ACHN (cell line): ENCODE results near the gene SUPT6H.
"Not testable (repeated sequence)": the region's sequence is repeated elsewhere in the genome, so short reads cannot be mapped to it uniquely, and the experiment has no call there.

Experiments used
- DNase-seq: peaks from one replicate; pipeline ENCODE4 v3.0.0-alpha.2; 2015
- in situ Hi-C: cut with HindIII; loops from 2 replicates; pipeline ENCODE4 v1.10.0; 2017; ENCODE audit warnings: low sequenced_read_pairs, low pct_ligation_motif_present, low pct_unique_long_range_greater_than_20kb

SUPT6H gene

GRCh38 chr17:28711723-28712031 lies 49.7 kb downstream of the SUPT6H start, which contains the start of gene PROCA1:
Gene PROCA1 (minus strand): TSS chr17:28711888. CDS start chr17:28711660, 228 bp downstream.
- in situ Hi-C loops = no loop called here
- DNase-seq = no peak

DNA sequence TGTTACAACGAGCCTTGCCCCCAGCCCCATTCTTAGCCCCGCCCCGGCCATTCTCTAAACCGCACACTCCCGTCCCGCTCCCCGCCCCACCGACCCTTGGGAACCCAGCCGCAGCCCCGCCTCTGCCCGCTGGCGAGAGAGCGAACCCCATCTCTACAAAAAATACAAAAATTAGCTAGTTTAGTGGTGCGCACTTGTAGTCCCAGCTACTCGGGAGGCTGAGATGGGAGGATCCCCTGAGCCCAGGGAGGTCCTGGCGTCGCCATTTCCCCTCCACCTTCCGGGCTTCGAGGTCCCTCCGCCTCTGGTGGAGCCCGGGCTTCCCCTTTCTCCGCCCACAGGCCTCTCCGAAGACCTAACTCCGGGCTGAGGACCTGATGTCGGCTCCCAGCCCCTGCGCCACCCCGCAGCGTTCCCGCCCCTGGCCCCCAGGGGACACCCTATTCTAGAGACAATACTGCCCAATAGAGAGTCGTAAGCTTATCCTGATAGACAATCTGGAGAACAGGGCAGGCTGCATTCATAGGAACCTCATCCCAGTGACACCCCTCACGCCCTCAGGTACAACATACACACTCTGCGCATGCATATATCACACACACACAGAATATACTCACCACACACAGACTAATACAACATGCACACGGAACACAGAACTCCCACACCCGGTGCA lies 50.2 kb downstream of the SUPT6H start:
- DNase-seq = no peak

DNA sequence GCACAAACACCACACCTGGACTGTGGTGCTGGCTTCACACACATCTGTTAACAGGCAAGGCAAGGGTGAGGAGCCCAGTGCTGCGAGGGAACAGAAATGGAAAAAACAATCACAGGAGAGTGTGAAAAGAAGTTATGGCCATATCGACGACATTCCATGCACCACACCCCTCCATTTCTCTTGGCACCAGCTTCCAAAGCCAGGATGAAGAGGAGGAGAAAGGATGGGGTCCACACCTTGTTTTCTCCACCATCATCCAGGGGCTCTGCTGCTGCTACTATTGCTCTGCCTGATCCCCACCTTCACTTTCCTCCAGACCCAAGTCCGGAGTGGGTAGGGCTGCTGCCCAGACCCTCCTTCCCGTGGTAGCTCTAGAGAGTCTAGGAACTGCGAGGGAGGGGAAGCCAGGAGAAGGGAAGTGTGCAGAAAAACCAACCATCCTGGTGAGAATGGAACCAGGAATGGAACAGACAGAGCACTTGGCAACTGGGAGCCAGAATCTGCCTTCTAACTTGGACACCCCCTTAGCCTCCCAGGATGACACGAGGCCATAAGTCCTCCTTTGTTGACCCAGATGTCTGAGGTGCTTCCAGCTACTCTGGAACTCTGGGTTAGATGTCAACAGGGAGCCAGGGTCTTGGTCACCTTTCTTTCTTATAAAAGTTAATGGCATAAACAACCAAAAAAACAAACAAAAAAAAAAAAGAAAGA lies 50.9 kb downstream of the SUPT6H start:
- no peak for DNase-seq

More for the DNA sequence above, 50.2 kb downstream of the SUPT6H start:
- in situ Hi-C loops = no loop called here

GRCh38 chr17:28714281-28714680 lies 52.3 kb downstream of the SUPT6H start:
- no peak for DNase-seq
- in situ Hi-C loops = no loop called here

More for the DNA sequence above, 50.9 kb downstream of the SUPT6H start:
- in situ Hi-C loops = no loop called here

DNA sequence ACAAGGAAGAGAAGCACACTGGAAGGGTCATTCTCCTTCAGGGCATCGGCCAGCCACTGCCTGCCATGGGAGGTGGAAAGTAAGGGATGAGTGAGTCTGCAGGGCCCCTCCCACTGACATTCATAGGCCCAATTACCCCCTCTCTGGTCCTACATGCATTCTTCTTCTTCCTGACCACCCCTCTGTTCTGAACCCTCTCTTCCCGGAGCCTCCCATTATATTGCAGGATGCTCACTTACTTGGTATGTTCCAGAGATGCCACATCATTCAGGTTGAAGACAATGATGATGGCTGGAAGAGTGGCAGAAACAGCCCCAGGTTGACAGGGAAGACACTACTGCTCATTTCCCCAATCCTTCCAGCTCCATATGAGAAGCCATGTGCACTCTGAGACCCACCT lies 53.2 kb downstream of the SUPT6H start:
- no peak for DNase-seq
- in situ Hi-C loops = no loop called here

GRCh38 chr17:28716740-28717577 lies 55.0 kb downstream of the SUPT6H start:
- DNase-seq = peak; percentile 56
- in situ Hi-C loops = no loop called here

GRCh38 chr17:28717578-28718332 lies 55.8 kb downstream of the SUPT6H start, which contains the start of gene RAB34:
Gene RAB34 (minus strand): TSS chr17:28717868. CDS start chr17:28717266, 602 bp downstream.
- DNase-seq = peak; percentile 92
- in situ Hi-C loops = no loop called here

GRCh38 chr17:28718333-28719020 lies 56.5 kb downstream of the SUPT6H start:
- DNase-seq = no peak
- in situ Hi-C loops = no loop called here

DNA sequence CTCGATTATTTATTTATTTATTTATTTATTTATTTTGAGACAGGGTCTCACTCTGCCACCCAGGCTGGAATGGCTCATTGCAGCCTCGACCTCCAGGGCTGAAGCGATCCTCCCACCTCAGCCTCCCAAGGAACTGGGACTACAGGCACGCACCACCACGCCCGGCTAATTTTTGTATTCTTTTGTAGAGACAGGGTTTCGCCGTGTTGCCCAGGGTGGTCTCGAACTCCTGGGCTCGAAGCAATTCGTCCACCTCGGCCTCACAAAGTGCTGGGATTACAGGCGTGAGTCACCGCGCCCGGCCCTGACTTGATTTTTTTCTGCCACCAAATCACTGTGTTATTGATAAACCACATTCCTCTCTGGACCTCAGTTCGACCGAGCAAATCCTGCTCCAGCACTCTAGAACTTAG lies 57.0 kb downstream of the SUPT6H start:
- in situ Hi-C loops = no loop called here

DNA sequence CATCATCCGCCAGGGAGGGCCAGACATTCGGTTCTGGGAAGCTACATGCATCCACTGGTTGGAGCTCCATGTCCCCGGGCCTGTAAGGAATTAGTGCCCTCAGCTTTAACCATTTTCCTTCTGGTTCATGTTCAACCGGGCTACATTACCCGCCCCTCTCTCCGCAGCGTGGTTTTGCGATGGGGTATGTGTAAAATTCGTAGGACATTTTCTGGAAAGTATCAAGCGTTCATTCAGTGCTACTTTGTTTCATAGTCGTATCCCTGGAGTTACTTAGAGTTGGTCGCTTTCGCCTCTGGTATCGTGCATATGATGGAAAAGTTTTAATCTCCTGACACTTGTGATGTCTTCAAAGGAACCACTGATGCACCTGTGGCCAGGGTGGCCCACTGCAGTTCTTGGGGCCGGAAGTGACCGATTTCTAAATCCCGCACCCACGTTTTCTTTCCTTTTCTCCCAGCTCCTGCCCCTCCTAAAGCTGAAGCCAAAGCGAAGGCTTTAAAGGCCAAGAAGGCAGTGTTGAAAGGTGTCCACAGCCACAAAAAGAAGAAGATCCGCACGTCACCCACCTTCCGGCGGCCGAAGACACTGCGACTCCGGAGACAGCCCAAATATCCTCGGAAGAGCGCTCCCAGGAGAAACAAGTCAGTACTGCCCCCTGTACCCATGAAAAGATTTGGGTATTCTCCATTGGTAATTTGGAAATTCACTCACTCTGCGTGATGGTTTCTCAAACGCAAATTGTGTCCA lies 58.4 kb downstream of the SUPT6H start:
- in situ Hi-C loops = no loop called here
- DNase-seq = no peak

More for the DNA sequence above, 57.0 kb downstream of the SUPT6H start:
- no peak for DNase-seq

GRCh38 chr17:28720997-28721329 lies 59.0 kb downstream of the SUPT6H start:
- DNase-seq, in situ Hi-C loops: not testable (repeated sequence)

DNA sequence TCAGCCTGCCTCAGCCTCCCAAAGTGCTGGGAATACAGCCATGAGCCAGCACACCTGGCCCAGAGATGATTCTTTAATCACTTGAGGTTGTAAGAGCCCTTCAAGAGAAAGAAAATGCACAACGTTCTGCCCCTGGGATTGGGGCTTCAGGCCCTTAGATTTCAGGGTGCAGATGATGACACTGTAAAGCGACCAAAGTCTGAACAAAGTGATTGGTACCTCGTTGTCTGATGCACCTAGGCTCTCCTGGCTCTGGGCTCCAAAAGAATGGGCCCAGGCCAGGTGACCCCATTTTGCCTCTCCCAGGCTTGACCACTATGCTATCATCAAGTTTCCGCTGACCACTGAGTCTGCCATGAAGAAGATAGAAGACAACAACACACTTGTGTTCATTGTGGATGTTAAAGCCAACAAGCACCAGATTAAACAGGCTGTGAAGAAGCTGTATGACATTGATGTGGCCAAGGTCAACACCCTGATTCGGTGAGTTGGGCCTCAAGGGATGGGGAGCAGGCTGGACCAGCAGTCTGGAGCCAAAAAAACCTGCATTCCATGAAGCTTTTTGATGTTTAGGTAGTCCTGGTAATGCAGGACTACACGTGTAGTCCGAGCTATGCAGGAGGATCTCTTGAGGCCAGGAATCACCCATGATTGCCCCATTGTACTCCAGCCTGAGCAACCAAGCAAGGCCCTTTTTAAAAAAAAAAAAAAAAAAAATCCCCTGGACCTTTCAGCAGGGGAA lies 60.6 kb downstream of the SUPT6H start:
- DNase-seq = no peak
- in situ Hi-C loops = no loop called here

- in situ Hi-C loops = no loop called here
- no peak for DNase-seq
Measured at GRCh38 chr17:28723159-28723835, 61.3 kb downstream of the SUPT6H start.

- DNase-seq, in situ Hi-C loops: not testable (repeated sequence)
Measured at GRCh38 chr17:28723836-28724499, 62.0 kb downstream of the SUPT6H start.

DNA sequence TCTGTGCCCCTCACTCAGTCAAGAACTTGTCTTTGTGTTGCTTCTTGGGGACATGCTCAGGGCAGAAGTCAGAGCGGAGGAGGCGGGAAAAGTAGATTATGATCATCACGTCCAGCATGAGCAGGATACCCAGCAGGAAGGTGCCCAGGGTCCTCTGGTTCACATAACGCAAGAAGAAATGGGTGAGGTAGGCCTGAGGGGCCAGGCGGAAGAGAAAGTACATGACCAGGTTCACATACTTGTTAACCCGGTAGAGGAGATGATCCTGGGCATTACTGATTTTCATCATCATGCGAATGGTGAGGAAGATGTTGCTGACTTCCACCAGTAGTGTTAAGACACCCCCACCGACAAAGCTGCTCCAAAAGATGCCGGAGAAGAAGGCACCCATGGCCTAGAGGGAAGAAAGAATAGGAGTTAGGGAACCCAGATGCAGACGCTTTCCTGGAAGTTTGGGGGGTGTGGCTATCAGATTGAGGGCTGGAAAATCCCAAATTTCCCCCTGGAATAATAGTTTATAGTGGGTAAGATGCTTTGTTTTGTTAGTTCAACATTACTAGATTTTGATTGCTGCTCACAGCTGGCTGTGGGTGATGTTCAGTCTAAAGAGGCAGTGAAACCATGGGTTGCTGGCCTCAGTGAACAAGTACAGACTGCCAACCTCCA lies 62.6 kb downstream of the SUPT6H start:
- in situ Hi-C loops = no loop called here
- DNase-seq = no peak
